ENCODE measurements around the gene SRRT.

DNA sequence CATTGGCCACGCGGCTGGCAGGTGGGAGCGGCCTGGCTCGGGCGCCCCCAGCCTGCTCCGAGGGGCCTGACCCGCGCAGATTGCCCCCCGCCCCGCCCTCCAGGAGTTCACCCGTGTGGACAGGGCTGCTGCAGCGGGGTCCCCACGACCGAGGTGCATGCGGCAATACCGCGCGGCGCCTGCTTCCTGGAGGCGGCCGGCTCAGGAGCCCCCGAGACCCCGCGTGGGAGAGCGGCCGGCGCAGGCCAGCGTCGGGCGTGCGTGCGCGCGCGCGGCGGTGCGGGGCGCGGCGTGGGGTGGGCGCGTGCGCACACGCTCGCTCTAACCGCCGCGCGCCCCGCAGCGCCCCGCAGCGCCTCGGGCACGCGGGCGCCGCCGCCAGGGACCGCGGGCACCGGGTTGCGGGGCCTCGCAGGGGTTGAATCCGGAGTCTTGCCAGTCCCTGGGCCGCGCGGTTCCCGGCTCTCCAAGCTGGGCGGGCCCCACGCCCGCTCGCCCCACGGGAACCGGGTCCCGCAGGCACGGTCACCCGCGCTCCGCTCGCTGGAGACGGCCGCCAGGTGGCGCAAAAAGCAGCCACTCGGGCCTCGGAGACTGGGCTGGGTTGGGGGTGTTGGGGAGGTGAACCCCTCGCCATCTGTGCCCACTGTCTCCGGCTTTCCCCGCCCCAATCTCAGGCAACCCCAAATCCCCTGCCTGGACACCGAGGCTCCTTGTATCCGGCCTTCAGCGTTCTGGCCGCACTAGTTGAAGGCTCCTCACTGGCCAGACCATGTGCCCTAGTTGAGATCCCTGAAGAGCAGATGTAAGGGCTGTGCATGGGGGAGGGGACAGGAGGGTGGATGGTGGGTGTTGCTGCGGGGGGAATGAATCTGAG, 22.1 kb downstream of the SRRT start:
- TF ChIP-seq, protein P1, sequence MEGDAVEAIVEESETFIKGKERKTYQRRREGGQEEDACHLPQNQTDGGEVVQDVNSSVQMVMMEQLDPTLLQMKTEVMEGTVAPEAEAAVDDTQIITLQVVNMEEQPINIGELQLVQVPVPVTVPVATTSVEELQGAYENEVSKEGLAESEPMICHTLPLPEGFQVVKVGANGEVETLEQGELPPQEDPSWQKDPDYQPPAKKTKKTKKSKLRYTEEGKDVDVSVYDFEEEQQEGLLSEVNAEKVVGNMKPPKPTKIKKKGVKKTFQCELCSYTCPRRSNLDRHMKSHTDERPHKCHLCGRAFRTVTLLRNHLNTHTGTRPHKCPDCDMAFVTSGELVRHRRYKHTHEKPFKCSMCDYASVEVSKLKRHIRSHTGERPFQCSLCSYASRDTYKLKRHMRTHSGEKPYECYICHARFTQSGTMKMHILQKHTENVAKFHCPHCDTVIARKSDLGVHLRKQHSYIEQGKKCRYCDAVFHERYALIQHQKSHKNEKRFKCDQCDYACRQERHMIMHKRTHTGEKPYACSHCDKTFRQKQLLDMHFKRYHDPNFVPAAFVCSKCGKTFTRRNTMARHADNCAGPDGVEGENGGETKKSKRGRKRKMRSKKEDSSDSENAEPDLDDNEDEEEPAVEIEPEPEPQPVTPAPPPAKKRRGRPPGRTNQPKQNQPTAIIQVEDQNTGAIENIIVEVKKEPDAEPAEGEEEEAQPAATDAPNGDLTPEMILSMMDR (IDR thresholded peaks at IDR 0.05) = peak; percentile 85
- peak; percentile 22 for TF ChIP-seq EZH2 (IDR thresholded peaks at IDR 0.05)
